GM06990 (cell line): Measurements from ENCODE around the gene ALK.

ENCODE experiments used
- DNase-seq: peaks from one replicate; pipeline ENCODE4 v3.0.0-alpha.2; 2011; ENCODE audit not compliant: insufficient read length; ENCODE audit errors: extremely low read depth
- H3K27me3 ChIP-seq: replicated peaks from 2 replicates; pipeline ENCODE4 v1.6.0; 2011; ENCODE audit warnings: low read length; ENCODE audit not compliant: control insufficient read depth, insufficient read depth
- H3K36me3 ChIP-seq: 2 replicates; pipeline ENCODE4 v1.5.1; 2011; ENCODE audit warnings: low read length; ENCODE audit not compliant: control insufficient read depth, insufficient read depth
- H3K4me3 ChIP-seq: replicated peaks from 2 replicates; pipeline ENCODE4 v1.5.1; 2011; ENCODE audit warnings: low read depth, mild to moderate bottlenecking, control low read depth, low read length
- CTCF ChIP-seq: IDR thresholded peaks from 2 replicates; pipeline ENCODE4 v1.5.1; 2011; ENCODE audit warnings: low read length, control low read depth, mild to moderate bottlenecking, inconsistent platforms; ENCODE audit not compliant: insufficient read depth, poor library complexity, severe bottlenecking

Gene ALK

GRCh38 chr2:29159125-29159524, 762.3 kb downstream of the ALK start:
- no peaks in the 10 kb centered on the region for H3K27me3 ChIP-seq
- H3K36me3 ChIP-seq, result peaks cover 4% of the 10 kb centered on the region
- H3K4me3 ChIP-seq, result no peak overlapping the region
- no peak for DNase-seq
- TF ChIP-seq CTCF, result no peak

- no peak for TF ChIP-seq CTCF
- H3K36me3 ChIP-seq, result peaks cover 4% of the 10 kb centered on the region
These were observed 764.3 kb downstream of the ALK start for GRCh38 chr2:29157131-29157530.

GRCh38 chr2:29155578-29155977, 765.8 kb downstream of the ALK start:
- no peak overlapping the region for H3K4me3 ChIP-seq
- no peaks in the 10 kb centered on the region for H3K27me3 ChIP-seq
- TF ChIP-seq CTCF, result no peak
- H3K36me3 ChIP-seq, result peaks cover 4% of the 10 kb centered on the region
- no peak for DNase-seq

More at GRCh38 chr2:29157131-29157530, 764.3 kb downstream of the ALK start:
- Histone ChIP-seq H3K4me3 (no peak overlapping the region), H3K27me3 (no peaks in the 10 kb centered on the region)
- DNase-seq, result no peak

- no peaks in the 10 kb centered on the region for H3K27me3 ChIP-seq
- no peak for DNase-seq
- no peak for TF ChIP-seq CTCF
- peaks cover 4% of the 10 kb centered on the region for H3K36me3 ChIP-seq
- H3K4me3 ChIP-seq, result no peak overlapping the region
These were observed 766.8 kb downstream of the ALK start for GRCh38 chr2:29154610-29155009.

- no peak overlapping the region for H3K4me3 ChIP-seq
- DNase-seq, result no peak
- H3K36me3 ChIP-seq, result peaks cover 5% of the 10 kb centered on the region
- H3K27me3 ChIP-seq, result no peaks in the 10 kb centered on the region
- TF ChIP-seq CTCF, result no peak
These were observed 773.4 kb downstream of the ALK start for GRCh38 chr2:29147963-29148362.

- Histone ChIP-seq H3K27me3 (no peaks in the 10 kb centered on the region), H3K4me3 (no peak overlapping the region), H3K36me3 (peaks cover 5% of the 10 kb centered on the region)
- TF ChIP-seq CTCF, result no peak
- no peak for DNase-seq
These were observed 775.2 kb downstream of the ALK start for GRCh38 chr2:29146197-29146596.
